NCI-H2107 (cell line): ENCODE data around the gene SLC30A3.

Experiments
- DNase-seq: peaks from one replicate; lab custom pipeline; 2025; lab: John Stamatoyannopoulos, UW

Gene SLC30A3

GRCh38 chr2:27261241-27261925 is 1.5 kb downstream of the SLC30A3 start:
- no peak for DNase-seq

DNA sequence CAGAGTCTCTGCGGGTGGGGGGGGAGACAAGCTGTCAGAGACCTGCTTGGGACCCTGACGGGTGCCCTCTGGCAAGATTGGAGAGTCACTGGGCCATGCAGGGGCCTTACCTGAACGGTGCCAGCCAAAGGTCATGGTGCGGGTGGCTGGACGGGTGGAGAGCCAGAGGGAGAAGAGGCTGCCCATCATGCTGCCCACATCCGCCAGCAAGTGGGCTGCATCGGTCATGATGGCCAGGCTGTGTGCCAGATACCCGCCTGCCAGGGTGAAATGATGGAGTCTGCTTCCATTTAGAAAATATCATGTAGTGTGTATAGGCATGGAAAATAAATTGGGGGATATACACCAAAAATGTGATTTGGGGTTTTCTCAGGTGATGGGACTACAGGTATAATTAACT is 4.8 kb downstream of the SLC30A3 start:
- DNase-seq, result no peak

- DNase-seq, result no peak
Observed at GRCh38 chr2:27256855-27257454, 5.9 kb downstream of the SLC30A3 start.

DNA sequence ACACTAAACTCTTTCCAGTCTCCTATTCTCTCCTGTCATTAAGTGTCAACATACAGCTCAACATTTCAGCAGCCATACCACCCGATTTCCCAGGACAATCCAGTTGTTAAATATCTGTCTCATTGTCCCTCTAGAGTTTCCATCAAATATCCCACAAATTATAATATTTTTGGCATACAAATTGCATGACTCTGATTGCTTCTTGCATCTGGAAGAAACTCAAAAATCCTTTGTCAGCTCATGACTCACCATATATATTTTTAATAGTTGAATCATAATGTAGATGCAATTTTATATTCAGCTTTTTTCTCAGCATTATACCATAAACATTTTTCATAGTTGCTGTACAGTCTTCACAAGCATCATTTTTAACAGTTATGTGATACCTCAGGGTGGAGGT is 7.2 kb downstream of the SLC30A3 start:
- no peak for DNase-seq

DNA sequence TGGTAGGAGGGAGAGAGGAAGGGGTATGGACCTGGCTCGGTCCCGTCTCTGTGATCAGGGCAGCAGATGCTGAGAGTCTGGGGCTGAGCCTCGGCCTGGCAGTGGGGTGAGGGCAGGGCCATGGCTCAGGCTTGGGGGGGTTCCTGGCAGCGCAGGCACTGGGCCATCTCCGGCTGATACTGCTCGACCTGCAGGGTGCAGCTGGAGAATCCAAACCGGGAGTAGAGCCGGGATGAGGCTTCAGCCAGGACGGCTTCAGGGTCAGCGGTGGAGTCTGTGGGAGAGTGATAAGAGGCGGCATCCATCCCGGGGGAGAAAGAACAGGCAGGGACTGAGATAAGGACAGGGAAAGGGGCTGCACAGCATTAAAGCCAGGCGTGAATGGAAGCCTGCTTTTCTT is 7.7 kb downstream of the SLC30A3 start:
- no peak for DNase-seq

GRCh38 chr2:27251766-27252165 is 11.1 kb downstream of the SLC30A3 start:
- DNase-seq, result no peak

GRCh38 chr2:27250652-27251379 is 12.0 kb downstream of the SLC30A3 start:
- DNase-seq, result no peak

DNA sequence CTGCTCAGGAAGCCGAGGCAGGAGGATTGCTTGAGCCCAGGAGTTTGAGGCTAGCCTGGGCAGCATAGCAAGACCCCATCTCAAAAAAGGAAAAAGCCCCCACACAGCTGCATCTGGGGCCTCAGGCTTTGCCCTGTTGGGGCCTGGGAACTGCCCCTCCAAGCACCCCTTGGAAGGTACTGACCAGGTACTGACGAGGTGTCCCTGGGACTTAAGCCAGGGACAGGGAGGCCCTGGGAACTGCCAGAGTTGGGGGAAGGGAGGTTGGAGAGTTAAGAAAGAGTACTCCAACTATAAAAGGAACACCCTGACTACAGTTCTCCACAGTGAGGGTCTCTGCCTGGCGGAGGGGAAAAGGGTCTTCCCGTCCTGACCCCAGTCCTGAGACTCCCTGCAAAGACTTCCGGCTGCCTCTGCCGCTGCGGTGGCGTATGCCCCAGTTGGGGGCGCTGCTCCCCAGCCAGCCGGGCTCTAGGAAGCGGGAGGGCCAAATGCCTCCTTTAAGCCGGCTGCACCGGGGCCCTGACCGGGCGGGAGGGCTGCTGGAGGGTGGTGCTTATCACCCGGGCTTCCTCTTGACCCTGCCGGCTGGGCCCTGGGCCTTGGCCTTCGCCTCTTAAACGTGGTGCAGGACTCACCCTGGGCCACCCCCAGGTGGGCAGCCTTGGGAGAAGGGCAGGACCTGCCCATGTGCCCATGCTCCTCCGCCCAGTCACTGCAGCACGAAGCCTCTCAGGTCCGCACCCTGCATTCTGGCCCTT is 12.8 kb downstream of the SLC30A3 start:
- DNase-seq, result no peak

DNA sequence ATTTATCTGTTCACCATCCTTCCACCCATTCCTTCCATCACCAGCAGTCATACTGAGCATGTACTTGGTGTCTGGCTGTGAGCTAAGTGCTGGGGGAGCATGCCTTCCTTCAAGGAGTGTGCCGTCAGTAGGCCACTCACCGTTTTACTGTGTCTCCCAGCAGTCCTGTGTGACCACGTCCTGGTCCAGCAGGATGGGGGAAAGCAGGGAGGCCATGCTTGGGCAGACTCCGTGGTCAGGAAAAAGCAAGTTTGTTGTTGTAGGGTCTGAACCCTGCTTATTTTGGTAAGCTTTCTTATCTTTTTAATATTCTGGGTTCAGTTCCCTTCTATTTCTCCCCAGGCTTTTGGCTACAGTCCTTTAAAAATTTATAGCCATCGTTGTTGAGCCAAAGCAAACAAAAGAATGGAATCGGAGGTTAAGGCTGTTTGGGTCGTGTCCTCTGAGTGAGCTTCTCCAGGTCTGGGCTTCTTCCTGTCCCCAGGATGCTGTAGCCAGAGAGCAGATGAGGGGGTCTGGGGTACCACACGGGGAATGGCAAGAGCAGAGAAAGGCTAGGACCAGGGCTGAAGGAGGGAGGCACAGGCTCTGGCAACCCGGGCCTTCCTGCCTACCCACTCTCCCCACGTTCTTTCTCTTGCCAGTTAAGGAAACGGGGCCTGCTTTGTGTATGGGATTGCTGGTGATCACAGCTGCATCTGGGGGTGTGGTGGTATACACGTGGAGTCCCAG is 13.5 kb downstream of the SLC30A3 start:
- no peak for DNase-seq

GRCh38 chr2:27247893-27248292 is 15.0 kb downstream of the SLC30A3 start:
- no peak for DNase-seq

DNA sequence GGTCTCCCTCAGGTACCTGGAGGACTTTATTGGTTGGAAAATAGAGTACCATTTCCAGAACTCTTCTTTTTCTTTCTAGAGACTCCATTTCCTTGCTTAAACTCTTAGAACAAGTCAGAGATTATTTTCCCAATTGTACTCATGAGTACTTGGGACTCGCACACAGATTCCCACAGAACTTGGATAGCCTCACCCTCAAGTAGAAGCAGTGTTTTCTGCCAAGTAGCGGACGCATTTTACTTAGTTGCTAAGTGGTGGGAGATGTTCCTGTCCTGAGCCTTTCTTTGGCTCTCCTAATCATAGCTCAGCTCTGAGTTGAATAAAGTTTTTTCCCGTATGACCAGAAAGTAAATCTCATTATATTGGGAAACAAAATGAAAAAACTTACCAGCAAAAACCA is 17.2 kb downstream of the SLC30A3 start:
- DNase-seq, result no peak

- DNase-seq, result no peak
Observed at GRCh38 chr2:27245116-27245515, 17.7 kb downstream of the SLC30A3 start.

DNA sequence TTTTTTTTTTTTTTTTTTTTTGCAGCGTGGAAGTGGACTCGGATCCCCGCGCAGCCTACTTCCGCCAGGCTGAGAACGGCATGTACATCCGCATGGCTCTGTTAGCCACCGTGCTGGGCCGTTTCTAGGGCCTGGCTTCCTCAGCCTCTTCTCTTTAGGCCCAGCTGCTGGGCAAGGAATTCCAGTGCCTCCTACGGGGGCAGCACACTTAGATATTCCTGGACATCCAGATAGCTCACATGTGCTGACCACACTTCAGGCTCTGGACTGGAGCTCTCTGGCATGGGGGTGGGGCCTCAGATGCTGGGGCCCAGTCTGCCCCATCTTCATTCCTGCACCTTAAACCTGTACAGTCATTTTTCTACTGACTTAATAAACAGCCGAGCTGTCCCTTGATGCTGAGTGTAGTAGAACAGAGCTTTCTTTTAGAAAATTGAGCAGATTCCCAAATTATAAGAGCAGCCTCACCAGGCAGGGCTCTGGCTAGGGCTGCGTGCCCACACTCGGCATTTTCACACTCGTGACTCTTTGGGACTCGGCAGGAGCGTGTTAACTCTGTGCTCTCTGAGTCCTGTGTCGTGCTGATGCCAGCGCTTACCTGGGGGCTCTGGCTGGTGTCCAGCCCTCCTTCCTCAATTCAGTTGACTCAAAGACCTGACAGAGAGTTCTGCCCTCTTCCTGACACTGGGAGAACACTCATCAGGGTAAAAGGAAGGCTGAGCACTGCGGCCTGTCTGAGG is 19.3 kb downstream of the SLC30A3 start:
- no peak for DNase-seq

DNA sequence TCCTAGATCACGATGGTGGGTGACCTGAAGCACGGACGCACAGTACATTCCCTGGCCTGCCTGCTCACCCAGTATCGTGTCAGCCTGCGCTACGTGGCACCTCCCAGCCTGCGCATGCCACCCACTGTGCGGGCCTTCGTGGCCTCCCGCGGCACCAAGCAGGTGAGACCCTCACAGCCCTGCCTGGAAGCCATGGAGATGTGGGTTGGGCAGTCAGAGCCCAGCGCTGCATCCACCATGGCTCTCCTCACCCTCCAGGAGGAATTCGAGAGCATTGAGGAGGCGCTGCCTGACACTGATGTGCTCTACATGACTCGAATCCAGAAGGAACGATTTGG is 20.3 kb downstream of the SLC30A3 start:
- DNase-seq, result no peak

DNA sequence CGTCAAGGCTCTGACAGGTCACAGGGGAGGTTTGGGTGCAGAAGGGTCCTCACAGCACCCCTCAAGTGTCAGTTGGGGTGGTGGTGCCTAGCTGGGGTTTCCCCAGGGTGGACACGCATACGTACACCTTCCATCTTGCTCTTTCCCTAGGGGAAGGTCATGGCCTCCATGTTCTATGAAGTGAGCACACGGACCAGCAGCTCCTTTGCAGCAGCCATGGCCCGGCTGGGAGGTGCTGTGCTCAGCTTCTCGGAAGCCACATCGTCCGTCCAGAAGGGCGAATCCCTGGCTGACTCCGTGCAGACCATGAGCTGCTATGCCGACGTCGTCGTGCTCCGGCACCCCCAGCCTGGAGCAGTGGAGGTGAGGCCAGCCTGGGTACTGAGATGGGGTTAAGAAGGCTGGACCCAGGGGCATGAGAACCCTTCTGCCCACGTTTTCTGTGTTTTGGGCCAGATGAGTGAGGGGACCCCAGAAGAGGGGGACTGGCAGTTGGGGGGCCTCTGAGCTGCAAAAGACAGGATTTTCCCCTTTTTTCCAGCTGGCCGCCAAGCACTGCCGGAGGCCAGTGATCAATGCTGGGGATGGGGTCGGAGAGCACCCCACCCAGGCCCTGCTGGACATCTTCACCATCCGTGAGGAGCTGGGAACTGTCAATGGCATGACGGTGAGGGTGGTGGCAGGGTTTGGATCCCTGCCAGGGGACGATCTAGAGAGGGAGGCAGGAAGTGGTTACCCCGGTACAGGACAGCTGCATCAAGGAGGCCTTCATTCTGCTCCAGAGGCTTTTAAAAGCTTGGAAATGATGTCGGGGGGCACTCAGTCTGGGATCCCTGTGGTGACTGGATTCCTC is 20.9 kb downstream of the SLC30A3 start:
- no peak for DNase-seq

- DNase-seq, result no peak
Observed at GRCh38 chr2:27240406-27240805, 22.4 kb downstream of the SLC30A3 start.

- DNase-seq, result no peak
Observed at GRCh38 chr2:27238976-27239375, 23.9 kb downstream of the SLC30A3 start.

DNA sequence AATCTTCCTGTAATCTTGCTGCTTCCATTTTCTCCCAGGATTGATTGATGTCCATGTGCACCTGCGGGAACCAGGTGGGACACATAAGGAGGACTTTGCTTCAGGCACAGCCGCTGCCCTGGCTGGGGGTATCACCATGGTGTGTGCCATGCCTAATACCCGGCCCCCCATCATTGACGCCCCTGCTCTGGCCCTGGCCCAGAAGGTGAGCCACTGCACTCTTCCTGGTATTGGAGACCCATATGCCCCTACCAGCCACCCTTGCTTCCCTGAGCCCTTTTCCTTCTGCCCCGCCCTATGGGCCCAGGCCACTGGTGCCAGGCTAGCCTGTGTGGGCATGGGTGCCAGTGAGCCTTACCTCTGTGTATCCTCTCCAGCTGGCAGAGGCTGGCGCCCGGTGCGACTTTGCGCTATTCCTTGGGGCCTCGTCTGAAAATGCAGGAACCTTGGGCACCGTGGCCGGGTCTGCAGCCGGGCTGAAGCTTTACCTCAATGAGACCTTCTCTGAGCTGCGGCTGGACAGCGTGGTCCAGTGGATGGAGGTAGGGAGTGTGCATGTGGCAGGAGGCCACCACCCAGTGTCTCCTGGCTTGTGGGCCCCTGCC is 25.4 kb downstream of the SLC30A3 start:
- no peak for DNase-seq

GRCh38 chr2:27236626-27237025 is 26.2 kb downstream of the SLC30A3 start:
- no peak for DNase-seq

DNA sequence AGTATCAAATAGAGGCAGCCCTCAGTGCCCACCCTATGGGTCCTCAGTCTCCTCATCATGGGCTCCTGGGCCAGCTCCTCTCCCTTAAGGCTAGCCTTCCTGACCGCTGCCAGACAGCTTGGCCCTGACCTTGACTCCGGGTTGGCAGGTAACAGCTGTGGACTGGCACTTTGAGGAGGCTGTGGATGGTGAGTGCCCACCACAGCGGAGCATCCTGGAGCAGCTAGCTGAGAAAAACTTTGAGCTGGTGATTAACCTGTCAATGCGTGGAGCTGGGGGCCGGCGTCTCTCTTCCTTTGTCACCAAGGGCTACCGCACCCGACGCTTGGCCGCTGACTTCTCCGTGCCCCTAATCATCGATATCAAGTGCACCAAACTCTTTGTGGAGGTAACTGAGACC is 26.7 kb downstream of the SLC30A3 start:
- DNase-seq, result no peak
